ENCODE measurements around the gene GRIN2A.

Gene GRIN2A

GRCh38 chr16:10027553-10027952 lies 154.7 kb downstream of the GRIN2A start:
- no peak for DNase-seq

GRCh38 chr16:10026593-10026992 lies 155.6 kb downstream of the GRIN2A start:
- DNase-seq, result no peak

- no peak for DNase-seq
Measured at GRCh38 chr16:10022098-10022497, 160.1 kb downstream of the GRIN2A start.

GRCh38 chr16:10020866-10021265 lies 161.4 kb downstream of the GRIN2A start:
- no peak for DNase-seq

- DNase-seq, result no peak
Measured at GRCh38 chr16:10016752-10017151, 165.5 kb downstream of the GRIN2A start.

GRCh38 chr16:10015397-10015796 lies 166.8 kb downstream of the GRIN2A start:
- no peak for DNase-seq

GRCh38 chr16:10013774-10014173 lies 168.5 kb downstream of the GRIN2A start:
- no peak for DNase-seq

- no peak for DNase-seq
Measured at GRCh38 chr16:10013364-10013763, 168.9 kb downstream of the GRIN2A start.

- no peak for DNase-seq
Measured at GRCh38 chr16:10009684-10010083, 172.5 kb downstream of the GRIN2A start.

GRCh38 chr16:10003486-10003885 lies 178.7 kb downstream of the GRIN2A start:
- no peak for DNase-seq

- no peak for DNase-seq
Measured at GRCh38 chr16:10001258-10001775, 180.9 kb downstream of the GRIN2A start.

GRCh38 chr16:9996221-9996620 lies 186.0 kb downstream of the GRIN2A start:
- DNase-seq, result no peak

GRCh38 chr16:9992441-9992840 lies 189.8 kb downstream of the GRIN2A start:
- no peak for DNase-seq

GRCh38 chr16:9980981-9981380 lies 201.2 kb downstream of the GRIN2A start:
- no peak for DNase-seq

- no peak for DNase-seq
Measured at GRCh38 chr16:9978160-9978725, 204.0 kb downstream of the GRIN2A start.

GRCh38 chr16:9977333-9977897 lies 204.8 kb downstream of the GRIN2A start:
- no peak for DNase-seq

GRCh38 chr16:9976601-9977000 lies 205.6 kb downstream of the GRIN2A start:
- no peak for DNase-seq

- no peak for DNase-seq
Measured at GRCh38 chr16:9971907-9972306, 210.3 kb downstream of the GRIN2A start.

- no peak for DNase-seq
Measured at GRCh38 chr16:9970796-9971195, 211.4 kb downstream of the GRIN2A start.

GRCh38 chr16:9970244-9970643 lies 212.0 kb downstream of the GRIN2A start:
- no peak for DNase-seq

- DNase-seq, result no peak
Measured at GRCh38 chr16:9969580-9969979, 212.6 kb downstream of the GRIN2A start.

- DNase-seq, result peak; percentile 72
Measured at GRCh38 chr16:9966569-9967157, 215.6 kb downstream of the GRIN2A start.

GRCh38 chr16:9965079-9965478 lies 217.1 kb downstream of the GRIN2A start:
- no peak for DNase-seq

GRCh38 chr16:9964426-9964825 lies 217.8 kb downstream of the GRIN2A start:
- DNase-seq, result no peak

GRCh38 chr16:9957433-9957832 lies 224.8 kb downstream of the GRIN2A start:
- no peak for DNase-seq
